Panc1 (cell line): ENCODE data around the gene CACFD1. TPM values are rescaled to one million over a fixed set of nuclear protein-coding genes. Genes with fewer than 3 reads are reported as not detected.

Experiments
- ATAC-seq: fragments of 200-7000 bp; cut with Tn5 transposase; 2 replicates; pipeline ENCODE4 v1.9.1; 2020; ENCODE audit warnings: mild to moderate bottlenecking, moderate library complexity
- BruUV-seq: library from RNA; stranded (reverse); fragments of 400-500 nt; replicated peaks from 2 replicates; lab custom pipeline; 2021; lab: Mats Ljungman, UMichigan
- CTCF ChIA-PET: fragments of 300-600 bp; sonication (Branson Sonifier 250); formaldehyde crosslinking; loops from one replicate; lab custom pipeline; 2022; ENCODE audit warnings: antibody characterized with exemption; lab: Charles Lee
- POLR2A ChIA-PET: fragments of 300-600 bp; sonication (Branson Sonifier 250); formaldehyde crosslinking; loops from one replicate; lab custom pipeline; 2022; ENCODE audit warnings: antibody characterized with exemption; lab: Charles Lee
- DNase-seq: peaks from one replicate; pipeline ENCODE4 v3.0.0-alpha.2; 2010; ENCODE audit warnings: low read depth, low spot score
- H3K27ac ChIP-seq: 2 replicates; pipeline ENCODE4 v1.5.1; 2011; ENCODE audit warnings: mild to moderate bottlenecking, low read length, inconsistent platforms
- H3K27me3 ChIP-seq: fragments of 200-500 bp; sonication (Bioruptor generic); 2 replicates; pipeline ENCODE4 v1.6.0; 2014; ENCODE audit warnings: low read length, inconsistent platforms; ENCODE audit not compliant: control insufficient read depth, insufficient read depth
- H3K36me3 ChIP-seq: fragments of 200-500 bp; sonication (Bioruptor generic); 2 replicates; pipeline ENCODE4 v1.5.1; 2014; ENCODE audit warnings: inconsistent platforms, mild to moderate bottlenecking, low read length, moderate library complexity; ENCODE audit not compliant: control insufficient read depth, insufficient read depth
- H3K4me1 ChIP-seq: 2 replicates; pipeline ENCODE4 v1.5.1; 2011; ENCODE audit warnings: inconsistent platforms, mild to moderate bottlenecking, low read length, moderate library complexity; ENCODE audit not compliant: control insufficient read depth, insufficient read depth
- H3K4me3 ChIP-seq, 2 experiments: 2 replicates each; pipeline ENCODE4 v1.5.1; 2011 to 2012; ENCODE audit warnings: low read depth in 2 of 2, low read length in 2 of 2, mild to moderate bottlenecking in 2 of 2, inconsistent platforms in 1 of 2, moderate library complexity in 1 of 2
- H3K9me3 ChIP-seq: fragments of 200-500 bp; sonication (Bioruptor generic); 2 replicates; pipeline ENCODE4 v1.5.1; 2014; ENCODE audit warnings: low read depth, mild to moderate bottlenecking, inconsistent platforms, low read length, moderate library complexity; ENCODE audit not compliant: control insufficient read depth, insufficient read depth
- POLR2AphosphoS5 ChIP-seq: IDR thresholded peaks from 2 replicates; pipeline ENCODE4 v1.6.1; 2012; ENCODE audit warnings: mild to moderate bottlenecking, low read depth, low read length, moderate library complexity
- SIN3A ChIP-seq: IDR thresholded peaks from 2 replicates; pipeline ENCODE4 v1.6.1; 2012; ENCODE audit warnings: low read depth, mild to moderate bottlenecking, low read length, moderate library complexity, borderline replicate concordance; ENCODE audit not compliant: insufficient read depth
- TCF7L2 ChIP-seq: IDR thresholded peaks from 2 replicates; pipeline ENCODE4 v1.6.1; 2011; ENCODE audit warnings: mild to moderate bottlenecking, low read depth, low read length, inconsistent platforms
- in situ Hi-C: cut with HindIII; loops from 2 replicates; pipeline ENCODE4 v1.10.0; 2016; ENCODE audit warnings: low sequenced_read_pairs, low pct_unique_long_range_greater_than_20kb
- intact Hi-C: fragments of 100-400 bp; cut with micrococcal nuclease; formaldehyde crosslinking; loops from one replicate; pipeline ENCODE4 v1.10.0; 2022; ENCODE audit not compliant: unreplicated experiment
- total RNA-seq: library from RNA; stranded (reverse); gene quantifications from one replicate; pipeline ENCODE4 v1.2.1, GENCODE V29; 2021; ENCODE audit not compliant: unreplicated experiment
- TF ChIP-seq, protein P1 (sequence below): fragments of 450-650 bp; IDR thresholded peaks from 2 replicates; pipeline ENCODE4 v1.5.1; 2017; ENCODE audit warnings: mild to moderate bottlenecking
- TF ChIP-seq, protein P2 (sequence below), 2 experiments: IDR thresholded peaks; 2 replicates each; pipeline ENCODE4 v1.6.1; 2011 to 2012; ENCODE audit warnings: low read depth in 2 of 2, control low read depth in 1 of 2, low read length in 1 of 2, mild to moderate bottlenecking in 1 of 2, moderate library complexity in 1 of 2; ENCODE audit not compliant: insufficient read depth in 1 of 2

Gene CACFD1
- total RNA-seq, 1 experiment from 2014 or later, result 13.9 TPM

DNA sequence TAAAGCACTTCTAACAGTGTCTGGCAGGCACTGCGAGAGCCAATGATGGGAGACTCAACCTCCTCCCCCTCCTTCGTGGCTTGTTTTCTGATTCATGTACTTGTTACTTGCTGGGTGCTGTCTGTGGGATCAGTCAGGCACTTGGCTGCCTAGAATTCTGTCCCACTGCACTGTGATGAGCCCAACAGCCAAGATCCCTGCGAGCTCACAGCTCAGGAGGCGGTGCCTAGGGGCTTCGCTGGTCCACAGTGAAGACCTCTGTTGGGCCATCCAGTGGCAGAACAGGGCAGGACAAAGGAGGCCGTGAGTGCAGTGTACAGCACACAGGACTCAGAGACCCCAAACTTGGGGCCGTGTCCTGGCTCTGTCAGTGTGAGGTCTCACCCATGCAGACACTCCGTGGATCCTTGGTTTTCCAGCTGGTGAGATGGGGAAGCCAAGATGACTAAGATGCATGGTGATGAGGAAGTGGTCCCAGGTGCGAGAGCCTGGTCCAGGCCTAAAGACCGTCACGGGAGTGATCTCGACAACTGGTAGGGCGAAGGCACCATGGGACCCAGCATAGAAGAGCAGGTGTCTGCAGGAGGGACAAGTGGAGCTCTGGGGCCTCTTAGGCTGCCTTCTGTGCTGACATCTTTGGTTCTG is 45.5 kb downstream of the CACFD1 start:
- Histone ChIP-seq H3K27me3 (no peaks in the 10 kb centered on the region), H3K36me3 (no peaks in the 10 kb centered on the region), H3K27ac (peak overlapping the region; percentile 48; the same call in 1 of the 2 replicates), H3K9me3 (peaks cover 12% of the 10 kb centered on the region; the same call in 1 of the 2 replicates), H3K4me1 (peaks cover 29% of the 10 kb centered on the region), H3K4me3 (no peak overlapping the region)
- ATAC-seq (no peak), DNase-seq (no peak)
- ChIA-PET POLR2A (no interaction called here), CTCF (no interaction called here)
- in situ Hi-C loops, result no loop called here
- intact Hi-C loops, result no loop called here
- no TSS peak for BruUV-seq
- TF ChIP-seq TCF7L2 (no peak), SIN3A (no peak), POLR2AphosphoS5 (no peak)
- TF ChIP-seq, protein P1, sequence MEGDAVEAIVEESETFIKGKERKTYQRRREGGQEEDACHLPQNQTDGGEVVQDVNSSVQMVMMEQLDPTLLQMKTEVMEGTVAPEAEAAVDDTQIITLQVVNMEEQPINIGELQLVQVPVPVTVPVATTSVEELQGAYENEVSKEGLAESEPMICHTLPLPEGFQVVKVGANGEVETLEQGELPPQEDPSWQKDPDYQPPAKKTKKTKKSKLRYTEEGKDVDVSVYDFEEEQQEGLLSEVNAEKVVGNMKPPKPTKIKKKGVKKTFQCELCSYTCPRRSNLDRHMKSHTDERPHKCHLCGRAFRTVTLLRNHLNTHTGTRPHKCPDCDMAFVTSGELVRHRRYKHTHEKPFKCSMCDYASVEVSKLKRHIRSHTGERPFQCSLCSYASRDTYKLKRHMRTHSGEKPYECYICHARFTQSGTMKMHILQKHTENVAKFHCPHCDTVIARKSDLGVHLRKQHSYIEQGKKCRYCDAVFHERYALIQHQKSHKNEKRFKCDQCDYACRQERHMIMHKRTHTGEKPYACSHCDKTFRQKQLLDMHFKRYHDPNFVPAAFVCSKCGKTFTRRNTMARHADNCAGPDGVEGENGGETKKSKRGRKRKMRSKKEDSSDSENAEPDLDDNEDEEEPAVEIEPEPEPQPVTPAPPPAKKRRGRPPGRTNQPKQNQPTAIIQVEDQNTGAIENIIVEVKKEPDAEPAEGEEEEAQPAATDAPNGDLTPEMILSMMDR, result no peak
- TF ChIP-seq, protein P2, sequence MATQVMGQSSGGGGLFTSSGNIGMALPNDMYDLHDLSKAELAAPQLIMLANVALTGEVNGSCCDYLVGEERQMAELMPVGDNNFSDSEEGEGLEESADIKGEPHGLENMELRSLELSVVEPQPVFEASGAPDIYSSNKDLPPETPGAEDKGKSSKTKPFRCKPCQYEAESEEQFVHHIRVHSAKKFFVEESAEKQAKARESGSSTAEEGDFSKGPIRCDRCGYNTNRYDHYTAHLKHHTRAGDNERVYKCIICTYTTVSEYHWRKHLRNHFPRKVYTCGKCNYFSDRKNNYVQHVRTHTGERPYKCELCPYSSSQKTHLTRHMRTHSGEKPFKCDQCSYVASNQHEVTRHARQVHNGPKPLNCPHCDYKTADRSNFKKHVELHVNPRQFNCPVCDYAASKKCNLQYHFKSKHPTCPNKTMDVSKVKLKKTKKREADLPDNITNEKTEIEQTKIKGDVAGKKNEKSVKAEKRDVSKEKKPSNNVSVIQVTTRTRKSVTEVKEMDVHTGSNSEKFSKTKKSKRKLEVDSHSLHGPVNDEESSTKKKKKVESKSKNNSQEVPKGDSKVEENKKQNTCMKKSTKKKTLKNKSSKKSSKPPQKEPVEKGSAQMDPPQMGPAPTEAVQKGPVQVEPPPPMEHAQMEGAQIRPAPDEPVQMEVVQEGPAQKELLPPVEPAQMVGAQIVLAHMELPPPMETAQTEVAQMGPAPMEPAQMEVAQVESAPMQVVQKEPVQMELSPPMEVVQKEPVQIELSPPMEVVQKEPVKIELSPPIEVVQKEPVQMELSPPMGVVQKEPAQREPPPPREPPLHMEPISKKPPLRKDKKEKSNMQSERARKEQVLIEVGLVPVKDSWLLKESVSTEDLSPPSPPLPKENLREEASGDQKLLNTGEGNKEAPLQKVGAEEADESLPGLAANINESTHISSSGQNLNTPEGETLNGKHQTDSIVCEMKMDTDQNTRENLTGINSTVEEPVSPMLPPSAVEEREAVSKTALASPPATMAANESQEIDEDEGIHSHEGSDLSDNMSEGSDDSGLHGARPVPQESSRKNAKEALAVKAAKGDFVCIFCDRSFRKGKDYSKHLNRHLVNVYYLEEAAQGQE (IDR thresholded peaks at IDR 0.05; ENCODE audit: insufficient read depth in 1 of 2, low read depth in 2 of 2, low read length in 1 of 2), result no peak

DNA sequence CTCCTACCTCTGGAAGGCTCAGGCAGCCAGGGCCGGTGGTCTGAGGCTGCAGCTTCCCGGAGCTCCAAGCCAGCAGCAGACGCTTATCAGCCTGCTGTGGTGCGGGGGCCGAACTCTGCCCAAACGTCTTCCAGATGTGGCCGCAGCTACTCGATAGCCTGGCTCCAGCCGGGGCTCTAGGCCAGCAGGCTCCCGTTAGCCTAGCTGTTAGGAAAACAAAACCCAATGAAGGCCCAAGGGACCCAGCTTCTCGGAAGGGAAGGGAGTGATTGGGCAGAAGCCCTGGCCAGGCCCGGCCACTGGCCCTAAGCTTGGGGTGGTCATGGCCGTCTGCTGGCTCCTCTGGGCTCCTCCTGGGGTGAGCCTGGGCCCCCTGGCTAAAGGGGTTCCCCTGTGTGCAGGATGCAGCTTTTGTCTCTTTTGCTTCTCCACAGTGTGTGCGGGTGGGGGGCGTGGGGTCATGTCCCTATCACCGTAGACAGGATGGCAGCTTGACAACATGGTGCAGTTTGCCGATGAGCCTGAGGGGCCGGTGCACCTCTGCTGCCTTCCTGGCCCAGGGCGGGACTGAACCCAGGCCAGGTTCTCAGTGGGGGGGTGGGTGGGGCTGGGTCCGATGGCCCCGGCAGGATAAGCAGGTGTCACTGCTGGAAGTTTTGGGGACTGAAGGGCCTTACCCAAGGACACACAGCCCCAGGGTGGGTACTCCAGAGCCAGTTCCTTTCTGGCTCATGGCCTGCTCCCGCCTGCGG is 46.3 kb downstream of the CACFD1 start:
- BruUV-seq, result no TSS peak
- TF ChIP-seq, protein P1, result no peak
- TF ChIP-seq TCF7L2 (no peak), SIN3A (no peak), POLR2AphosphoS5 (no peak)
- TF ChIP-seq, protein P2 (IDR thresholded peaks at IDR 0.05; ENCODE audit: insufficient read depth in 1 of 2, low read depth in 2 of 2, low read length in 1 of 2), result no peak
- CTCF ChIA-PET, result no interaction called here
- peaks cover 12% of the 10 kb centered on the region; the same call in 1 of the 2 replicates for H3K9me3 ChIP-seq
- intact Hi-C loops, result no loop called here
- POLR2A ChIA-PET, result no interaction called here
- H3K4me1 ChIP-seq, result peaks cover 31% of the 10 kb centered on the region
- H3K36me3 ChIP-seq, result no peaks in the 10 kb centered on the region
- peak overlapping the region; percentile 48; the same call in 1 of the 2 replicates for H3K27ac ChIP-seq
- in situ Hi-C loops, result no loop called here
- DNase-seq, result no peak
- H3K4me3 ChIP-seq, result no peak overlapping the region
- H3K27me3 ChIP-seq, result no peaks in the 10 kb centered on the region
- peak; percentile 40 for ATAC-seq
